ENCODE data around the gene GNG12.

- no peak for TF ChIP-seq CTCF (IDR thresholded peaks at IDR 0.05 in 8 of 11, conservative IDR thresholded peaks at IDR 0.05 in 3 of 11)
- no peak for TF ChIP-seq POLR2AphosphoS5 (IDR thresholded peaks at IDR 0.05)
Measured at GRCh38 chr1:67655581-67655980, 177.7 kb downstream of the GNG12 start.
